Neutrophil (primary cell): ENCODE measurements around the gene SLC10A3.

Source experiments
- H3K27ac ChIP-seq: fragments of 200-600 bp; sonication (generic); 2 replicates; pipeline ENCODE4 v1.5.1; 2016; ENCODE audit warnings: mild to moderate bottlenecking, moderate library complexity
- H3K27me3 ChIP-seq: fragments of 200-600 bp; sonication (generic); 2 replicates; pipeline ENCODE4 v1.6.0; 2016; ENCODE audit warnings: mild to moderate bottlenecking
- H3K36me3 ChIP-seq: fragments of 200-600 bp; sonication (generic); 2 replicates; pipeline ENCODE4 v1.5.1; 2017
- H3K4me1 ChIP-seq, 2 experiments: fragments of 200-600 bp in 1 of 2; sonication (generic) in 1 of 2; 1 replicate in 1 of 2; 2 replicates in 1 of 2; pipeline versions ENCODE4 v1.5.1 to v1.6.1; 2013 to 2016; ENCODE audit warnings: low read depth in 1 of 2, low read length in 1 of 2, mild to moderate bottlenecking in 1 of 2, moderate library complexity in 1 of 2; ENCODE audit not compliant: control insufficient read depth in 1 of 2, insufficient read depth in 1 of 2
- H3K4me3 ChIP-seq, 2 experiments: fragments of 200-600 bp in 1 of 2; sonication (generic) in 1 of 2; 1 replicate in 1 of 2; 2 replicates in 1 of 2; pipeline ENCODE4 v1.5.1; 2013 to 2016; ENCODE audit warnings: low read depth in 1 of 2, low read length in 1 of 2, mild to moderate bottlenecking in 1 of 2, moderate library complexity in 1 of 2
- H3K9me3 ChIP-seq: fragments of 200-600 bp; sonication (generic); 2 replicates; pipeline ENCODE4 v1.5.1; 2016
- TF ChIP-seq, protein P1 (sequence below): fragments of 200-600 bp; sonication (generic); IDR thresholded peaks from 2 replicates; pipeline ENCODE4 v1.5.1; 2016; ENCODE audit warnings: antibody characterized with exemption

Gene SLC10A3

DNA sequence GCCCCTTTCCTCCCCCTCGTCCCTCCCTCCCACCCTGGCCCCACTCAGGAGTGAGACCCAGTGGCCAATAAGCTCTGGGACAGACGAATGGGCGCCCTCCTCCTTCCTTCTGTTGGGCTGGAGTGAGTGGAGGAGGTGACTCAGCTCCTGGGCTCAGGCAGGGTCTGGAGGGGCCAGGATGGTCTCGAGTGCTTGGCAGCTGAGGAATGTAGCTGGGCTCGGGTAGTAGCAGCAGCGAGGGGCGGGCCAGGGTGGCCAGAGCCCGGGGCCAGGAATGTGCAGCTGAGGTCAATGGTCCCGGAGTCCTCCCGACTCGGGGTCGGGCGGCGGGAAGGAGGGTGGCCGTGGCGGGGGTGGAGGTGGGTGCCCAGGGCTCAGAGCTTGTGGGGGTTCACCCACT is 41.2 kb upstream of the SLC10A3 start:
- no peaks in the 10 kb centered on the region for H3K9me3 ChIP-seq
- H3K27ac ChIP-seq = no peak overlapping the region
- H3K36me3 ChIP-seq = peaks cover 62% of the 10 kb centered on the region
- H3K4me1 ChIP-seq = peaks cover 24 to 27% of the 10 kb centered on the region in 2 experiments
- no peak overlapping the region for H3K4me3 ChIP-seq
- TF ChIP-seq, protein P1, sequence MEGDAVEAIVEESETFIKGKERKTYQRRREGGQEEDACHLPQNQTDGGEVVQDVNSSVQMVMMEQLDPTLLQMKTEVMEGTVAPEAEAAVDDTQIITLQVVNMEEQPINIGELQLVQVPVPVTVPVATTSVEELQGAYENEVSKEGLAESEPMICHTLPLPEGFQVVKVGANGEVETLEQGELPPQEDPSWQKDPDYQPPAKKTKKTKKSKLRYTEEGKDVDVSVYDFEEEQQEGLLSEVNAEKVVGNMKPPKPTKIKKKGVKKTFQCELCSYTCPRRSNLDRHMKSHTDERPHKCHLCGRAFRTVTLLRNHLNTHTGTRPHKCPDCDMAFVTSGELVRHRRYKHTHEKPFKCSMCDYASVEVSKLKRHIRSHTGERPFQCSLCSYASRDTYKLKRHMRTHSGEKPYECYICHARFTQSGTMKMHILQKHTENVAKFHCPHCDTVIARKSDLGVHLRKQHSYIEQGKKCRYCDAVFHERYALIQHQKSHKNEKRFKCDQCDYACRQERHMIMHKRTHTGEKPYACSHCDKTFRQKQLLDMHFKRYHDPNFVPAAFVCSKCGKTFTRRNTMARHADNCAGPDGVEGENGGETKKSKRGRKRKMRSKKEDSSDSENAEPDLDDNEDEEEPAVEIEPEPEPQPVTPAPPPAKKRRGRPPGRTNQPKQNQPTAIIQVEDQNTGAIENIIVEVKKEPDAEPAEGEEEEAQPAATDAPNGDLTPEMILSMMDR = no peak
- H3K27me3 ChIP-seq = no peaks in the 10 kb centered on the region

DNA sequence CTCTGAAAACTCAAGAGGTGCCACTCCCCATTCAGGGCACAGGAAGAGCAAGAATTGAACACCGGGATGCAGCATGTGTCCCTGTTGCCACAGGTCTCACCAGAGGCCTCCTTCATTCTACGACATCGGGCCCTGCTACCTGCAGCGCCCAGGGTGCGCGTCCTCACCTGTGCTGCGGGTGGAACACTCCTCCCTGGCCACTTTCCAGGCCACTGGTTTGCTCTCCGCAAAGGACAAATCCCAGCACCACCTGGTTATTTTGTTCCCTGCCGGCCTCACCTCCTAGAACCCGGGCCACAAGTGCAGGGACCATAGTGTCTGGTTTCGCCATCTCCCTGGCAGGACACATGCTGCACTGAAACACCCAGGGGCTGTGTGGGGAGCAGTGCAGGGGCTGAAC is 39.9 kb upstream of the SLC10A3 start:
- TF ChIP-seq, protein P1 = no peak
- Histone ChIP-seq H3K4me3 (no peak overlapping the region), H3K9me3 (no peaks in the 10 kb centered on the region), H3K27me3 (no peaks in the 10 kb centered on the region), H3K36me3 (peaks cover 53% of the 10 kb centered on the region), H3K4me1 (peaks cover 20 to 21% of the 10 kb centered on the region in 2 experiments), H3K27ac (peak overlapping the region; percentile 49)

DNA sequence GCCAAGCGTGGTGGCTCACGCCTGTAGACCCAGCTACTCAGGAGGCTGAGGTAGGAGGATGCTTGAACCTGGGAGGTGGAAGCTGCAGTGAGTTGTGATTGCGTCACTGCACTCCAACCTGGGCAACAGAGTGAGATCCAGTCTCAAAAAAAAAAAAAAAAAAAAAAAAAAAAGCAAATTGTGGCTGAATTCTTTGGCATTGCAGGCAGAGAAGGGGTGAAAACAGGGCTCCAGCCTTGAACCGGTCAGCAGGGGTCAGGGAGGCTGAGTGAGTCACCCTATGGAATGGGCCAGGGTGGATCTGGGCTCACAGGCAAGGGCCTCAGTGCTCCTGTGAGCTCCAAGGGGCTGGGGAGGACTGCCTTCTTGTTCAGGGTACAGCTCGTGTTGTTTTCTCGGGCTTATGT is 38.8 kb upstream of the SLC10A3 start:
- H3K4me3 ChIP-seq = no peak overlapping the region
- H3K9me3 ChIP-seq = no peaks in the 10 kb centered on the region
- H3K27ac ChIP-seq = peak overlapping the region; percentile 49
- peaks cover 43% of the 10 kb centered on the region for H3K36me3 ChIP-seq
- H3K4me1 ChIP-seq = peaks cover 10 to 11% of the 10 kb centered on the region in 2 experiments
- H3K27me3 ChIP-seq = no peaks in the 10 kb centered on the region
- TF ChIP-seq, protein P1 = no peak

DNA sequence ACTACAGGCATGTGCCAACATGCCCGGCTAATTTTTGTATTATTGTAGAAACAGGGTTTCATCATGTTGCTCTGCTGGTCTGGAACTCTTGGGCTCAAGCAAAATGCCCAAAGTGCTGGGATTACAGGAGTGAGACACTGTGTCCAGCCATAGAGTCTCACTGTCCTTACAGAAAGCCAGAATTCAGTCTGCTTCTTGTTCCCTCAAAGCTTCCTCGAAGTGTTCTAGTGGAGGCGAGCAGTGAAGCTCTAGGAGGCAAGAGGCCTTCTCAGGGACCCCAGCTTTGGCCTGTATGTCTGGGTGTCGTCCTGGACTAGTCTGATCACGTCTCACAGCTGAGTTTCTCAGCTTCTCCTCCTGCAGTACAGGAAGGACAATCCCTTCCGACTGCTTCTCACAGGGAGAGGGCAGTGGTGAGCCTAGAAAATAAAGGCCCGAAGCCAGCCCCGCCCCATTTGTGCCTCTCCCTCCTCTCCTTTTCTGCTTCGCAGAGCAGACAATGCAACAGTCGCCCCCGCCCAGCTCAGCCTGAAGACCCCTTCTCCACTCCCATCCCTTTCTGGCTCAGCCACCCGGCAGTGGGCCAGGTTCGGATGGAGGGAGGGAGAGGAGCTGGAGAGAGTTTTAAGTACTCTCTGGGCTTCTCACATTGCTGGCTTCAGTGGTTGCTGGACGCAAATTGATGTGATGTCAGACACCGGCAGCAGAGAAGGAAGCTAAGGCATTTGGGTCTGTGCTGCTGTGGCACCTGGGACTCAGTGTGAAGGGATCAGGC is 36.7 kb upstream of the SLC10A3 start:
- no peaks in the 10 kb centered on the region for H3K27me3 ChIP-seq
- TF ChIP-seq, protein P1 = peak; percentile 46
- peak overlapping the region in 1 of 2 experiments; percentile 44 for H3K4me3 ChIP-seq
- H3K36me3 ChIP-seq = peaks cover 21% of the 10 kb centered on the region
- no peaks in the 10 kb centered on the region for H3K9me3 ChIP-seq
- H3K27ac ChIP-seq = peak overlapping the region; percentile 55
- peaks cover 10% of the 10 kb centered on the region in 2 experiments for H3K4me1 ChIP-seq

DNA sequence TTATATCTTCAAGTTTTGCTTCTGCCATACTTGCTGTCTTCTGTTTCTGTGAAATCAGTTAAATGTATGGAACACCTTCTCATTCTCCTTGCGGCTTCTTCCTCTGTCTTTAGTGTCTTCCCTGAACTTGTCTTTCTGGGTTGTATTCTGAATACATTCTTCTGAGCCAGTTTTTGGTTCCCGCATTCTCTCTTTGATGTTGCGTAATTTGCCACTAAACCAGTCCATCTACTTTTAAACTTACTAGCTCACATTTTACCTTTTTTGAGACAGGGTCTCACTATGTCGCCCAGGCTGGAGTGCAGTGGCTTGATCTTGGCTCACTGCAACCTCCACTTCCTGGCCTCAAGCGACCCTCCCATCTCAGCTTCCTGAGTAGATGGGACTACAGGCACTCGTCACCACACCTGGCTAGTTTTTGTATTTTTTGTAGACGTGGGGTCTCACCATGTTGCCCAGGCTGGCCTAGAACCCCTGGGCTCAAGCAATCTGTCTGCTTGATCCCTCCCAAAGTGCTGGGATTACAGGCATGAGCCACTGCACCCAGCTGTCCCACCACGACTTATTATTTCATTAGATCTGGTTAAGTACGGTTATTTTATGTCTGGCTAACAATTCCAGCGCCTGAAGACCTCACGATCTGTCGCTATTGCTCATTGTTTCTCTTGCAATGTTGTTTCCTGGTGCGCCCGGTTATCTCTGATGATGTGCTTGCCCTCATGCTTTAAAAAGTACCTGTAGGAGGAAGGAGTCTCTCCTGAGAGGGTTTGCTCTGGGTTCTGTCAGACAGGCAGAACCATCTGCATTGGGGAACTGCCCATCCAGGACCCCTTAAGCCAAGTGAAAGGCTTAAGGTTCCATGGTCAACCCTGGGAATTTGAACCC is 35.4 kb upstream of the SLC10A3 start:
- Histone ChIP-seq H3K4me3 (no peak overlapping the region), H3K27ac (no peak overlapping the region), H3K9me3 (no peaks in the 10 kb centered on the region), H3K4me1 (peaks cover 10% of the 10 kb centered on the region in 2 experiments), H3K36me3 (peaks cover 9% of the 10 kb centered on the region), H3K27me3 (no peaks in the 10 kb centered on the region)
- TF ChIP-seq, protein P1 = no peak
